TTC549 (cell line): ENCODE data around the gene C15orf39.

Experiments
- FAIRE-seq: peaks from 2 replicates; lab custom pipeline; 2012; peaks lifted over from hg19 to GRCh38; lab: Jason Lieb, UNC

Gene C15orf39

DNA sequence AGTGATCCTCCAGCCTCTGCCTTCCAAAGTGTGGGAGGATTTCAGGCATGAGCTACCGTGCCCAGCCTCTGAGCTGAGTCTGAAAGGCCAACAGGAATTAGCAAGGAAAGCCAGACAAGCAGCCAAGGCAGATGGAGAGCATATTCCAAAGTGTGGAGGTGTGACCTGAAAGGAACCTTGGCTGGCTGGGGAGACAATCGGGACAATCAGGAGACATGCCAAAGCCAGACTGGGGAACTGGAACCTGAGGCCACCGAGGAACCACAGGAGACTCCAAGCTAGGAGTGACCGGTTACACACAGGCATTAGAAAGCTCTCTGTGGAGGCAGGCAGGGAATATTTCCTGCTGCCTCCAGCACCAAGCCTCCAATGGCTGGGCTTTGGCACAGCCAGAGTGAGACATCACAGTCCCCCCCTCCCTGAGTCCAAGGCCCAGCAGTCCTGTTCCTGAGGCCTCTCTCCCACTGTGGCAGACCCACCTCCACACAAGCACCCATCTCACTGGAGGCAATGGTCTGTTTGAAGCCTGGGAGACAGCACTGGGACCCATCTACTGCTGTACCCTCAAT is 4.5 kb upstream of the C15orf39 start:
- FAIRE-seq = no peak

GRCh38 chr15:75198560-75199356 is 2.9 kb upstream of the C15orf39 start:
- FAIRE-seq = no peak

- FAIRE-seq = no peak
These were observed 2.2 kb upstream of the C15orf39 start for GRCh38 chr15:75199357-75199940.

DNA sequence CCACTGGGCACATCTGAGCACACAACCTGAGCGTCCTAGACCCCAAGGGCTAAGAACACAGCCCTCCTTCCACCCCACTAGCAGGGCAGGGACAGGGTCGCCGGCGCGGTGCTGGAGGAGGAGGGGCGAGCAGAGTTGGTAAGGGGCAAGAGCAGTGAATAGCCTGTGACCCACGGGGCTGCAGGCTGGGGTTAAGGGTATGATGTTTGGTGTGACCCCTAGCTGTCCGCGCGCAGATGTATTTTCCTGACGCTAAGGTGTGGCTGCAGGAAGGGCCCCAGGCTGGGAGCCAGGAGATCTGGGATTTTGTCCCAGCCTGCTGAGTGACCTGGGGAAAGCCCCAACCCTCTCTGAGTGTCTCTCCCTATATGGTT is 1.3 kb upstream of the C15orf39 start:
- FAIRE-seq = no peak

- FAIRE-seq = no peak
These were observed 692 bp upstream of the C15orf39 start for GRCh38 chr15:75200765-75201615.

- no peak for FAIRE-seq
These were observed 752 bp downstream of the C15orf39 start for GRCh38 chr15:75202251-75203016.

DNA sequence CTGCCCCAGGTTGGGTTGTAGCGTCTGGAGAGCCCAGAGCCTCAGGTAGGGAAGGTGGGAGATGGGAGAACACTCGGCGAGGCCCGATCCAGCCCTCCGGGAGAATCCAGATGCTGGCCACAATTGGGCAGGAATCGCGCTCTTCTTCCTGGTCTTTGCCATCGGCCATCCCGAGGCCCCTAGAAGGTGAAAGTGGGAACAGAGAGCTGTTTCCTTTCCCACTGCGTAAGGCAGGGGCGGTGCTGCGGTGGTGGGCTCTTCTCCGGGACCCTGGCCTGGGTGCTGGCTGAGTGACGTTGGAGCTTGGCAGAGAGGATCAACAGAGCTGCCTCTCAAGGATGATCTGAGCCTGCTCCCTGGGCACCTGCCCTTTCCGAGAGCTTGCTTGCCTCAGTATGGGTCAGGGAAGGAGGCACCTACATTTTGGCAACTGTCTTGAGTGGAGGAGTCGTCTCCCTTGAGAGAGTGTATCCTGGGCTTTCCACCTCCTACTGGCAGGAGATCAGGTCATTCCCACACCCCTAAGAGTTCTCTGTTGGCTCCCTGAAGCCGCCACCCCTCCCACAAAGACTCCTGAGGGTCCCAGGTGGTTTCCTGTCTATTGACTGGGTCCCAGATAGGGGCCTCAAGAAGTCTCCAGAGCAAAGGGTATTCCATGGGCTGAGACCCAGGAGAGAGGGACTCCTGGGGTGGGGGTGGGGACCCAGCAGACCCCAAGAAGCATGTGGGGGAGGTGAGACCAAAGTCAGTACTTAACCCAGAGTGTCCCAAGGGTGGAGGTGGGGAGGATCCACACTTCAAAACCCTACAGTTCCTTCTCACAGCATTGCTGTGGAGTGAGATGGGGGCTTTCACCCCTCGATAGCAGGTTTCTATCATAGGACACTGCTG is 1.6 kb downstream of the C15orf39 start:
- FAIRE-seq = no peak

DNA sequence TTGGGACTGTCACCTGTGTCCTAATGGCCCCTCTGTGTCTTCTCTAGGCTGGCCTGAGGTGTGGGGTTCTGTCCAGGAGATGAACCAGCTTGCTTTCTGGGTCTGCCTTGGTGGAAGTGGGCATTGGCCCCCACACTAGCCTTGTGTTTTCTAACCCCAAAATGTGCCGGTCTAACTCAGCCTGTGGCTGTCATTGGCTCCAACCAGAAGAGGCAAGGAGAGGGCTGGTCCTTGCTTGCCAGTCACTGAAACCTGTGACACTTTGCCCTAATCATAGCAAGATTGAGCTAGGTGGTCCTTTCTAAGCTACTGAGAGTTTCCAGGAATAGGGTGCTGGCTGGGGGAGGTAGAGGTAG is 2.2 kb downstream of the C15orf39 start:
- FAIRE-seq = no peak

DNA sequence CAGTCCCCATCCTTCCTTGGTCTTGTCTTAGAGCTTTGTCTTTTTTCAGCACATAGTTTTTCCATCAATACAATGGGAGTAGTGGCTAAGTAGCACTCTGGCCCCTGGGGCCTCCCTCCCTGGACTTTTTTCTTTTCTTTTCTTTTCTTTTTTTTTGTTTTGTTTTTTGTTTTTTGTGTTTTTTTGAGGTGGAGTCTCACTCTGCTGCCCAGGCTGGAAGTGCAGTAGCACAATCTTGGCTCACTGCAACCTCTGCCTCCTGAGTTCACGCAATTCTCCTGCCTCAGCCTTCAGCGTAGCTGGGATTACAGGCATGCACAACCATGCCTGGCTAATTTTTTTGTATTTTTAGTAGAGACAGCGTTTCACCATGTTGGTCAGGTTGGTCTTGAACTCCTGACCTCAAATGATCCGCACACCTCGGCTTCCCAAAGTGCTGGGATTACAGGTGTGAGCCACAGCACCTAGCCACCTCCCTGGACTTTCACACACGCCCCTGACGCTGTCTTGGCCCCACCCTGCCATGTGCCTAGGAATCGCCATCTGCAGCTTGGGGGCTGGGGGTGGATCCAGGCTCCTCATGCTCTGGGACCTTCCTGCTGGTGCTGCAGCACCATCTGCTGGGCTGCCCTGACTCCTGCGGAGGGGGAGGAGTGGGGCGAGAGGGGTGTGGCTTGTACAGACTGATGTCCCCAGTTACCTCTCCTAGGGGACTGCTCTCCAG is 2.8 kb downstream of the C15orf39 start:
- no peak for FAIRE-seq

- FAIRE-seq = no peak
These were observed 3.3 kb downstream of the C15orf39 start for GRCh38 chr15:75205064-75205395.

DNA sequence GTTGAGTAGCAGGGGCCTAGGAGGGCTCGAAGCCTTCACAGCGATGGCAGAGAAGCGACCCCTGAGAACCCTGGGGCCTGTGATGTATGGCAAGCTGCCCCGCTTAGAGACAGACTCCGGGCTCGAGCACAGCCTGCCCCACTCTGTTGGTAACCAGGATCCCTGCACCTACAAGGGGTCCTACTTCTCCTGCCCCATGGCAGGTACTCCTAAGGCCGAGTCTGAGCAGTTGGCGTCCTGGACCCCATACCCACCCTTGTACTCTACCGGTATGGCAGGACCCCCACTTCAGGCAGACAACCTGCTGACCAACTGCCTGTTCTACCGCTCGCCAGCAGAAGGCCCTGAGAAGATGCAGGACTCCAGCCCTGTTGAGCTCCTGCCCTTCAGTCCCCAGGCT is 4.3 kb downstream of the C15orf39 start:
- FAIRE-seq = no peak

DNA sequence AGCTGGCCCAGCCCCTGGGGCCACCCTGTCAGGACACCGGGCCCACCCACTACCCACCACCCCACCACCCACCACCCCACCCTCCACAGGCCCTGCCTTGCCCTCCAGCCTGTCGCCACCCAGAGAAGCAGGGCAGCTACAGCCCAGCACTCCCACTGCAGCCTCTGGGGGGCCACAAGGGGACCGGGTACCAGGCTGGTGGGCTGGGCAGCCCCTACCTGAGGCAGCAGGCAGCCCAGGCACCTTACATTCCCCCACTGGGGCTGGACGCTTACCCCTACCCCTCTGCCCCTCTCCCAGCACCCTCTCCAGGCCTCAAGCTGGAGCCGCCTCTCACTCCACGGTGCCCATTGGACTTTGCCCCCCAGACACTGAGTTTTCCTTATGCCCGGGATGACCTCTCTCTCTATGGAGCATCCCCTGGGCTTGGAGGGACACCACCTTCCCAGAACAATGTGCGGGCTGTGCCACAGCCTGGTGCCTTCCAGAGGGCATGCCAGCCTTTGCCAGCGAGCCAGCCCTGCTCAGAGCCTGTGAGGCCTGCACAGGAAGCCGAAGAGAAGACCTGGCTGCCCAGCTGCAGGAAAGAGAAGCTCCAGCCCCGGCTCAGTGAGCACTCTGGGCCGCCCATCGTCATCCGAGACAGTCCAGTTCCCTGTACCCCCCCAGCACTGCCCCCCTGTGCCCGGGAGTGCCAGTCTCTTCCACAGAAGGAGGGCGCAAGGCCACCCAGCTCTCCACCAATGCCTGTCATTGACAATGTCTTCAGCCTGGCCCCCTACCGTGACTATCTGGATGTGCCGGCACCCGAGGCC is 5.3 kb downstream of the C15orf39 start:
- no peak for FAIRE-seq

DNA sequence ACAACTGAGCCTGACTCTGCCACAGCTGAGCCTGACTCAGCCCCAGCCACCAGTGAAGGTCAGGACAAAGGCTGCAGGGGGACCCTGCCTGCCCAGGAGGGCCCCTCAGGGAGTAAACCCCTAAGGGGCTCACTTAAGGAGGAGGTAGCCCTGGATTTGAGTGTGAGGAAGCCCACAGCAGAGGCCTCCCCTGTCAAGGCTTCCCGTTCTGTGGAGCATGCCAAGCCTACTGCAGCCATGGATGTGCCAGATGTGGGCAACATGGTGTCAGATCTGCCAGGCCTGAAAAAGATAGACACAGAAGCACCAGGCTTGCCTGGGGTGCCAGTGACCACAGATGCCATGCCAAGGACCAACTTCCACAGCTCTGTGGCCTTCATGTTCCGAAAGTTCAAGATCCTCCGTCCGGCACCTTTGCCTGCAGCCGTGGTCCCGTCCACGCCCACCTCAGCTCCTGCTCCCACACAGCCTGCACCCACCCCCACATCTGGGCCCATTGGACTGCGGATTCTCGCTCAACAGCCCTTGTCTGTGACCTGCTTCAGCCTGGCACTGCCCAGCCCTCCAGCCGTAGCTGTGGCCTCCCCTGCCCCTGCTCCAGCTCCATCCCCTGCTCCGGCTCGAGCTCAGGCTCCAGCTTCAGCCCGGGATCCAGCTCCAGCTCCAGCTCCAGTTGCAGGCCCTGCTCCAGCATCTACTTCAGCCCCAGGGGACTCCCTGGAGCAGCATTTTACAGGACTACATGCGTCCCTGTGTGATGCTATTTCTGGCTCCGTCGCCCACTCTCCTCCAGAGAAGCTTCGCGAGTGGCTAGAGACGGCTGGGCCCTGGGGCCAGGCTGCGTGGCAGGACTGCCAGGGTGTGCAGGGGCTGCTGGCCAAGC is 6.2 kb downstream of the C15orf39 start:
- no peak for FAIRE-seq

- FAIRE-seq = no peak
These were observed 7.0 kb downstream of the C15orf39 start for GRCh38 chr15:75208501-75209288.

DNA sequence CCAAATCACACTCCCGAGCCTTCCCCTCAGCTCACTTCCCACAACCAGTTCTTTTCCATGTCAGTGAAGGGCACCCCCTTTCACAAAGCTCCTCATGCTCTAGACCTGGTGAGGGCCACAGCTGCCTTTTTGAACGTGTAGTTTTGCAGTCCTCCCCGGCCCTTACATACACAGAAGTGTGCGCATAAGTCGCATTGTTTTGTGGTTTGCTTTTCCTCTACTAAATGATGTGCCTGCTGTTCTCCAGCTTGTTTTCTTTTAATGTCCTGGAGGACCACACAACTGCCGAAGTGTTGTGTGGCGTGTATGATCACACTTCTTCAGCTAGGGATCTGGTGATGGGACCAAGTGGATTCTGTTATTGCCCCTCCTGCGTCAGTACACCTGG is 7.6 kb downstream of the C15orf39 start:
- no peak for FAIRE-seq

DNA sequence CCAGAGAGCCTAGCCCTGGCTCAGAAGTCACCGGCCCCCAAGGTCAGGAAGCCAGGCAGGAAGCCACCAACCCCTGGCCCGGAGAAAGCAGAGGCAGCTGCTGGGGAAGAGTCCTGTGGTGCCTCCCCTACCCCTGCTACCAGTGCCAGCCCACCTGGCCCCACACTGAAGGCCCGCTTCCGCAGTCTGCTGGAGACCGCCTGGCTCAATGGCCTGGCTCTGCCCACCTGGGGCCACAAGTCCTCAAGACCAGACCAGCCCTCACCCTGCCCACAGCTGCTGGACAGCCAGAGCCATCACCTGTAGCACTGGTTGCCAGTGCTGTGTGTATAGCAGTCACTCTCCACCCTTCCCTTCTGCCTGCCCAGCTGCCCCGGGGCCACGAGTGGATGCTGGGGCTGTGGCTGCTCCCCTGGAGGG is 9.1 kb downstream of the C15orf39 start:
- FAIRE-seq = no peak

DNA sequence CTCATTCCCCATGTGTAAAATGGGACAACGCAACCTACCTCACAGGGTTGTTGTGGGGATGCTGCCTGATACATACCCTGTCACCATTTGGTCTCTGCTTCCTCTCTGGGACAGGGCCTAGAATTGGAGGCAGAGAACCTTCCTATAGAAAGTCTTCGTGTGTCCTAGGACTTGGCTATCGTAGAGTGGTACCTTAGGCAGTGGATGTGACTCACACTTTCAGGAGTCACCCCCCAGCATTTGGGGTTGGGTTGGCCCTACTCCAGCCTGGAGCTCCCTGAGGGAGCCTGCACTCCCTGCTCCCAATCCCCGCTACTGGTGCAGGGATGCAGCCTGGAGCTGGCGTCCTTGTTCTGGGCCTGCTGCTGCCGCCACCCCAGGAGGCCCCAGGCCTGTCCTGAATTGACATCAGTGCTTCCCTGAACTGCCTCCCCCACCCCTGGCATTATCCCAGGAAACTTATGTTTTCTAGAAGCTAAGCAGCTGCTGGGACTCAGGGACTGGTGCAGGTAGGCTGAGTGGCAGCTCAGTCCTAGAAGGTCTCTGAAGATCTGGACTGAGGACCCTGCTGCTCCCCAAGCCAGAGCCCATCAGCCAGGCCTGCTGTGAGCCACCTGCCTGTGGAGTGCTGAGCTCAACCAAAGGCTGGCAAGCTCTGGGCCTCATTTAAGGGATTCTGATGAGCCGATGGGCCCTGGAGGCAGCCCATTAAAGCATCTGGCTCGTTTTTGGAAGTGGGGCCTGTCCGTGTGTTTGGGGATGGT is 9.9 kb downstream of the C15orf39 start:
- FAIRE-seq = no peak
